Bone marrow (tissue), 2 donors: ENCODE results near the gene TMEM138.
"Not testable (repeated sequence)": the region's sequence is repeated elsewhere in the genome, so short reads cannot be mapped to it uniquely, and the experiment has no call there.

Source experiments
- DNase-seq, 2 donors: peaks; one replicate each; lab custom pipeline; 2025; lab: John Stamatoyannopoulos, UW

Gene TMEM138

GRCh38 chr11:61364012-61364675 lies 2.0 kb downstream of the TMEM138 start:
- no peak for DNase-seq

DNA sequence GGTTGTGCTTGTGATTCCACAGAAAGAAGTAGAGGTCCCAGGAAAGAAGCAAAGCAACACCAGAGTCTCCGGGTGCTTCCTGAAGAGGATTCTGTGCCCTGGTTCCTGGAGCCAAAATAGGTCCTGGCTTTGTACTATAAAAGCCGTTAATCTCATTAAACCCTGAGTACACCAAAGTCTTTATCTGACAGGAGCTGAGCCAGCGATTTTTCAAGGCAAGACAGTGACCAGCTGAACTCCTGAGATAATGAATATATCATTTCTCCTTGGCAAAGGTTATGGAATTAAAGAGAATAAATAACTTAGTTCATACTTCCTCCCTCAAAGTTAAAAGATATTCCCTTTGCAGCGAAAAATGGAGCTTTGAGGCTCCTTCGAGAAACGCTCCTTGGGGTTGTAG lies 5.2 kb downstream of the TMEM138 start:
- DNase-seq: no peak

GRCh38 chr11:61368646-61369045 lies 6.5 kb downstream of the TMEM138 start:
- DNase-seq: no peak

DNA sequence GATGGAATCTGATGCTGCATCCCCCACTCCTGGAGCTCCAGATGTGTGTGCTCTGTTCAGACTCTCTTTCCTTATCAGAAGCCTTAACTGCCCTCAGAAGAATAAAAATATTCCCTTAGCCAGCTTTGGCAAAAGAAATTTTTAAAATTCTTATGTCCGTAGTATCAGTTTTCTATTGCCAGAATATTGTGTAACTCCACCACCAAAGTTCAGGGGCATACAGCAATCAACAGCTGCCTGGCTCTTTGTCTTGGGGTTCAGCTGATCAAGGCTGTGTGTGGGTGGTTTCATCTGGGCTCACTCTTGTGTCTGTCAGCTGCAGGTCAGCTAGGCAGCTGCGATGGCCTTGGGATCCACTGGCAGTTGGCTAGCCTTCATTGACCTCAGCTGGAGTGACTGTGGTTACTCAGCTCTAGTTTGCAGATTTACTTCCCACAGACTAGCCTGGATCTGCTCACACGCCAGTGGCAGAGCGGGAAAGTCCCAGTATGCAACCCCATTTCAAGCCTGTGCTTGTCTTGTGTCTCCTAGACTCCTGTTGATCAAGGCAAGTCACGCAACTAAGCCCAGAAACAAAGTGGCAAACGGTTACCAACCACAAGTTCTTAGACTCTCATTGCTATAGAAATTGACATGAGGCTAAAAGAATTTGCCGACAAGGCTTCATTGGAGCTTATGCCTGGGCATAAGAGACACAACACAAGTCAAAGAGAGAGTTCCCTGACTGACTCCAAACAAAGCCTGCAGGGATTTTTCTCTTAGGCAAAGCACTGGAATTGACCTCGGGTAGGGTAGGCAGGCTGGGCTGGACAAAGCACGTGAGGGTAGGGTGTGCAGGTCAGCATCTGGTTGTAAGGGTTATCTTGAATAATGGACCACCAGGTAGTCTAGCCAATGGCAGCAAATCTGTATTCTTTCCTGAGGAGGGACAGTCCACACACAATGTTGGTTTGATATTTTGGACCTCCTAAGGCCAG lies 7.5 kb downstream of the TMEM138 start:
- DNase-seq: no peak

DNA sequence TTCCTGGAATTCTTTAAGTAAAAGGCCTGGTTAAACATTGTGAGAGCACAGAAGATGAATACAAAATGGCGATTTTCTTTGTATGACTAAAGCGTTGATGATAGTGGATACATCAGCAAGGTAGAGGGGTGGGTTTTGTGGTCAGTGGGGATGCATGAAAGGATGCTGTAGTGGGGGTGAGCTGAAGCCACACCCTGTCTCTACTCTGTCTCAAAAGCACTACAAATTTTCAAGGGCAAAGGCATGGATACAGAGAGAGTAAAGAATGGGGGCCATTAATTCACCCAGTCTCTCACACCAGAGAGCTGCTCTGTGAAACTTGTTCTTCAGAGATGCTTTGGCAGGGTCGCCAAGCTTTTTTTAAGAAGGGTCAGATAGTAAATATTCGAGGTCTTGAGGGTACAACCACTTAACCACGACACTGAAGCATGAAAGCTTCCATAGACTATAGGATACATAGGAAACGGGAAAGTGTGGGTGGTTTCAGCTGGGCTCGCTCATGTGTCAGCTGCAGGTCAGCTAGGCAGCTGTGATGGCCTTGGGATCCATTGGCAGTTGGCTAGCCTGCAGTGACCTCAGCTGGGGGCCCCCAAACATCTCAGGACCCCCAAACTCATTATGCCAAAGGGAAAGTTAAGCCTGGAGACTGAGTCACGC lies 8.3 kb downstream of the TMEM138 start:
- no peak for DNase-seq

DNA sequence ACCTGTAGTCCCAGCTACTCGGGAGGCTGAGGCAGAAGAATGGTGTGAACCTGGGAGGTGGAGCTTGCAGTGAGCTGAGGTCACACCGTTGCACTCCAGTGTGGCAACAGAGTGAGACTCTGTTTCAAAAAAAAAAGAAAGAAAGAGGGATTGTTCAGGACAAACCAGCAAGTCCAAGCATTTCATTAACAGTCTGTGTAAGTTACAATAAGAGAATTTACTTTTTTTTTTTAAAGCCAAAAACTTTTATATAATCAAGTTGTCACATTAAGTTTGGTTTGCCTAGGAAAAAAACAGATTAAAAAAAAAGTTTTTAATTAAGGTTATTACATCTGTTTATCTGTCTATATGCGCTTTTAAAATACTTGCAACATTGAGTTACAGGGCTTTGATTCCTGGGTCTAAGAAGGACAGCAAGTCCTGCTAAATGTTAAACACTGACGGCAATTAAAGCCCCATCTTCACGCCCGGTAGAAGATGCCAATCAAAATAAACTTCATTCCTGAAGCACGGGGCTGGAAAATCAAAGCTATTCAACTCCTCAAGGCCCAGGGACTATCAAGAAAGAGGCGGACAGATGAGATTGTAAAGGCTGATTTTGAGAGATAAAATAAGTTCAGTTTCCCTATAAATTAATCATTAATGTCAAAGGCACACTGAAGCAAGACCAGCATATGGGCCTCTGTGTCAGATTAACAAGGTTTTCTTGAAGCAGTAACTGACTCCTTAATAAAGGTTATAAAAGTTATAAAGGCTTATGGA lies 10.7 kb downstream of the TMEM138 start:
- DNase-seq: no peak

DNA sequence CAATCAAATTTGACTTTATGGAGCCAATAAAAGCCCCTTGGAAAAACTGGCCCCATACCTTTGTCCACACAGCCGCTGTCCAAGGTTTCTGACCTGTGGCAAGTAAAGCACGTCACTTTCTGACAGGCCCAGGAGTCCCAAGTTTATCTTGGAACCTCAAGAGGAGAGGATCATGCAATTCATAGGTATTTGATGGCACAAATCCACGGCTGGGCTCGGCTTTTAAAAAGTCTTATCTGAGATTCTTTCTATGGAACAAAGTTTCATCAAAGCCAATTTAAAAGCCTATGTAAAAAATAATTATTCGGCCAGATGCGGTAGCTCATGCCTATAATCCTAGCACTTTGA lies 13.6 kb downstream of the TMEM138 start:
- DNase-seq: no peak

- no peak for DNase-seq
These were observed 15.4 kb downstream of the TMEM138 start for GRCh38 chr11:61377461-61378160.

DNA sequence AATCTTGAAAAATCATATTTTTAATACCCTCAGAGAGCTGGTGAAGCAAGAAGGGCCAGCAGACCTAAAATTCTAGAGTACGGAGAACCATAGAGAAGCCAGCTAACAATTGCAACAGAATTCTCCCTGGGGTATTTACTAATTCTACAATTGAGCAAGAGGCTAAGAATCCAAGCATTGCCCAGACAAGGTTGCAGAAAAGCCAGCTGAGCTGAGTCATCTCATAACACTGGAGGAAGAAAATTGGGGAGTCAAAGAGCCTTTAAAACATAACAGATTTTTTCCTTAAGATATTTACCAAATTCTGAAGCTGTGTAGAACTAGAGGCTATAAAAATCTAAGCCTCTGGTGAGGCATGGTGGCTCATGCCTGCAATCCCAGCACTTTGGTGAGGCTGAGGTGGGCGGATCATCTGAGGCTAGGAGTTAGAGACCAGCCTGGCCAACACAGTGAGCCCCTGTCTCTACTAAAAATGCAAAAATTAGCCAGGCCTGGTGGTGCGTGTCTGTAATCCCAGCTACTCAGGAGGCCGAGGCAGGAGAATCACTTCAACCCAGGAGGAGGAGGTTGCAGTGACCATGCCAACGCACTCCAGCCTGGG lies 16.6 kb downstream of the TMEM138 start:
- no peak for DNase-seq

GRCh38 chr11:61380884-61381283 lies 18.7 kb downstream of the TMEM138 start:
- DNase-seq: no peak

DNA sequence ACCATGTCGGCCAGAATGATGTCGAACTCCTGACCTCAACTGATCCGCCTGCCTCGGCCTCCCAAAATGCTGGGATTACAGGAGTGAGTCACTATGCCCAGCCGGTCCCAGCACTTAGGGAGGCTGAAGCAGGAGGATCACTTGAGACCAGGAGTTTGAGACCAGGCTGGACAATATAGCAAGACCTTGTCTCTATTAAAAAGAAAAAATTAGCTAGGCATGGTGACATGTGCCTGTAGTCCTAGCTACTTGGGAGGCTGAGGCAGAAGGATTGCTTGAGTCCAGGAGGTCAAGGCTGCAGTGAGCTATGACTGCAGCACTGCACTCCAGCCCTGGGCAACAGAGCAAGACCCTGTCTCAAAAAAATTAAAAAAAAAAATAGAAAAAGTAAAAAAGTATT lies 21.7 kb downstream of the TMEM138 start:
- not testable (repeated sequence) for DNase-seq

GRCh38 chr11:61384271-61385242 lies 22.4 kb downstream of the TMEM138 start:
- no peak for DNase-seq

GRCh38 chr11:61390161-61390560 lies 28.0 kb downstream of the TMEM138 start:
- no peak for DNase-seq

GRCh38 chr11:61392981-61393595 lies 30.9 kb downstream of the TMEM138 start:
- DNase-seq: no peak

DNA sequence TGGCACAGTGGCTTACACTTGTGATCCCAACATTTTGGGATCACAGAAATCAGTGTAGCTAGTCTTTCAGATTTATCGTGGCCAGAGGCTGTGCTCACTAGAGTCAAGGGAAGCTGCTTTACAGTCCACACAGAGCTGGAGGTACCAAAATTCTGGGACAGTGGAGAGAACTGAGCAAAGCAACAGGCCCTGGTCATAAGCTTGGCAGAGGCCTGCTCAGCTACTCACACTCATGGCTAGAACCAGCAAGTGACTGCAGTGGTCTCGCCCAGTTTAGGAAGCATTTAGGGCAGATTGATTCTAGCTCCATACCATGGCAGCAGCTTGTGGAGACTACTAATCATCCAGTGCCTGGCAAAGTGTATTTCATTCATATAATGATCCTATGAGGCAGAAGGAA lies 39.0 kb downstream of the TMEM138 start:
- no peak for DNase-seq

DNA sequence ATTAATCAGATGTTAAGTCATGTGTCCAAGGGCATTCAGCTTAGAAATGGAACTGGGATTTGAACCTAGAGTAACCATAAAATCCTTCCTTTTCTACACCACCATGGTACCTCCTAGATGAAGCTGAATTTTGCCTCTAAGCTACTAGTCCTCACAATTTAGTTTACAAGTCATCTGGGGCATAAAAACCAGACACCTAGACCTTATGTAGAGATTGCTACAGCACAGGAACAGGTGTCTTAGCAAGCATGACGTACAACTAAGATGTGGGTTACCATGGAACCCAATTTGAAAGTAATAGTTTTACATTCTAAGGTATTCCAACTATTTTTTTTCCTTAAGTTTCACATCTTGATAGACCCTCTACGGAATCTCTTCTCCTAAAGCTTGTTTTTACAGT lies 39.4 kb downstream of the TMEM138 start:
- no peak for DNase-seq

DNA sequence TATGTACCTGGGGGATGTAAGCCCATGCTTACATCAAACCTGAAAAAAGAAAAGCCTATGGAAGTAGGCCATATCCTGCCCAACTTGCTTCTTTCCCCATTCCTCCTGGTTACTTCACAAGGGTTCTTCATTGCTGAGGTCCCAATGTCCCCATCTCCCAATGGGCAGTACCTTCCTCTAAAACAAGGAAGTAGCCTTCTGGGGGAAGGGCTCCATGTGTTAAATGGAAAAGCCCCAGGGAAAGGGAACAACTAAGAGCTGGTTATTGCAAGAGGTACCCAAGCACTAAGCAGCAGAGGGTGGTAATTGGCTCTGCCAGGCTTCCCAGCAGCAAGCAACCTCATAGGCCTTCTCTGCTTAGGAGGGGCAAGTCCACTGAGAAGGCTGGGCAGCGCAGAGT lies 41.5 kb downstream of the TMEM138 start:
- DNase-seq: no peak

DNA sequence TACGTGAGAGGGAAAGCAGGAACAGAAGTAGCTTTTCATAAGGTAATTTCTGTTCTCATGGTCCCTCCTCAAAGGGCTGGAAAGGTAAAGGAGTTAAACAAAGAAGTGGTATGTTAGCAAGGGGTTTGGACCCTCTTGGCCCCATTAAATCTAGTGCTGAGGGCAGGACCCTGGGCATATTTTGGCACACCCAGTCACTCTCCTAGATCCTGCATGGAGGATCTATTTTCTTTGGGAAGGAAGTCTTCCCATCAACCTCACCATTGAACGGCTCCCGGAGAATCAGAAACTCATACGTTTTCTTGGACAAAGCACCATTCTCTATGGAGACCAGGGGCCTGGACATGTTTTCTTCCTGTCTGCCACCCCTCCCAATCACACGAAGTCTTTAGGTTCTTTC lies 41.9 kb downstream of the TMEM138 start:
- no peak for DNase-seq

- DNase-seq: no peak
These were observed 42.5 kb downstream of the TMEM138 start for GRCh38 chr11:61404641-61405040.
